Fibroblast of peridontal ligament (primary cell): ENCODE results near the gene PPP1R14B.

Experiments used
- DNase-seq: peaks from one replicate; pipeline ENCODE4 v3.0.0-alpha.2; 2010; ENCODE audit errors: extremely low read depth

The PPP1R14B gene

DNA sequence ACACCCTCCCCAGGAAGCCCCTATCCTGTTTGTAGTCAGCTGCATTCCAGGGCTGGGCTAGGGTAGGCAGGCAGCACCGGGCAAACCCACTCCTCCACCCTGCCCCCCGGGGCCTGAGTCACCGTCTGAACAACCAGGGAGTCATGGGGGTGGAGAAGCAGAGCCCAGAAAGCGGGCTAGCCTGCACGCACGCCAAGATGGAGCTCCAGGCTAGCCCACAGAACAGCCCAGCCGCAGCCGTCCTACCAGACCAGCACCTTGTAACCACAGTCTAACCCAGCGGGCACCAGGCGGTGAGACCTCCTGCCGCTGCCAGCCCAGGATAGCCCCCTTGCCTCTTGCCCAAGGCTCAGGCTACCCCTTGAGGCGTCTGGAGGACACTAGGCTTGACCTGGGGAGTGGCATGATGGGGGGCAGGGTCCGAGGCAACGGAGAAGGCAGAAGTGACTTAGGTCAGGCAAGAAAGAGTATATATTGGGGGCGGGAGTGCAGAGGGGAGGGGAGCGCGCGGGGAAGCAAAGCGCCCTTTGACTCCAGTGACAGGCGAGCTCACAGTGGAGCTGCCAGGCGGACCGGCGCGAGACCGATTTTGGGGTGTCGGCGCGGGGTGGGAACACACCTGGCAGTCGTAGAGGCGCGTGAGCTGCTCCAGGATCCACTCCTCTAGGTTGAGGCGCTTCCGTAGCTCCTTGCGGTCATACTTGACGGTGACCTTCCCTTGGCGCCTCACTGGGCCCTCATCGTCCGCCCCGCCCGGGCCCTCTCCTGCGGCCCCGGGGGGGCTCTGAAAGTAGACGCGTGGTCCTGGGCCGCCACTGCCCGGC is 734 bp downstream of the PPP1R14B start:
- DNase-seq: peak; percentile 77

DNA sequence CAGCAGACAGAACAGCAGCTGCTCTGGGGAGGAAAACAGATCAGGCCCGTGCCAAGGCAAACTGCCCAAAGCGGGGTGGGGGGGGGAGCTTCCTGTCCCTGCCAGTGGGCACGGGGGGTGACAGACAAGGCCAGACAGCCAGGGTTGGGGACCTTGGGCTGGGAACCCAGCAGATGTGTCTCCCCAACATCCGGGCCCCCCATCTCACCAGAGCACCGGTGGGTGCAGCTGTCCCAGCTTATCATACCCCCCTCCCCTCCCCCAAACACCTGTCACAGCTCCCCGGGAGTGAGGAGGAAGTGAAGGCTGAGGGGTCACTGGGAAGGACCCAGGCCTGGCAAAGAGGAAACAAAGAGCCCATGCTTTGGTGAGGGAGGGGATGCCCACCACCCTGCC is 1.3 kb downstream of the PPP1R14B start:
- no peak for DNase-seq

DNA sequence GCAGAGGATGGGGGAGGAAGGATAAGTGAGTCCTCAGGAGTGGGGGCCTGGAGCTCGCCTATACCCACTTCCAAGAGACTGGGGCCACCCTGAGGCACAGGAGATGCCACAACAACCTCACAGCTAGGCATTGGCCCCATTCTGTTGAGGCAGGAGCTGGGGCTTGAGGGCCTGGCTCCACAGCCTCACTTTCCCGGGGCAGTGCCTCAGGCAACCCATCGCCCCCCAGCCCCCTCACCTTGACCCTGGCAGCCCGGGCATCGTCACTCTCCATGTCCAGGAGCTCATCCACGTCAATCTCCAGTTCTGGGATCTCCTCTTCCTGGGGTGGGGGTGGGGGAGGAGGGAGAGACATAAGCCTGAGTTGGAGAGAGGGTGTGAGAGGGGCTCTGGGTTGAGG is 1.8 kb downstream of the PPP1R14B start:
- no peak for DNase-seq

- DNase-seq: no peak
These were observed 2.6 kb downstream of the PPP1R14B start for GRCh38 chr11:64244107-64244506.

DNA sequence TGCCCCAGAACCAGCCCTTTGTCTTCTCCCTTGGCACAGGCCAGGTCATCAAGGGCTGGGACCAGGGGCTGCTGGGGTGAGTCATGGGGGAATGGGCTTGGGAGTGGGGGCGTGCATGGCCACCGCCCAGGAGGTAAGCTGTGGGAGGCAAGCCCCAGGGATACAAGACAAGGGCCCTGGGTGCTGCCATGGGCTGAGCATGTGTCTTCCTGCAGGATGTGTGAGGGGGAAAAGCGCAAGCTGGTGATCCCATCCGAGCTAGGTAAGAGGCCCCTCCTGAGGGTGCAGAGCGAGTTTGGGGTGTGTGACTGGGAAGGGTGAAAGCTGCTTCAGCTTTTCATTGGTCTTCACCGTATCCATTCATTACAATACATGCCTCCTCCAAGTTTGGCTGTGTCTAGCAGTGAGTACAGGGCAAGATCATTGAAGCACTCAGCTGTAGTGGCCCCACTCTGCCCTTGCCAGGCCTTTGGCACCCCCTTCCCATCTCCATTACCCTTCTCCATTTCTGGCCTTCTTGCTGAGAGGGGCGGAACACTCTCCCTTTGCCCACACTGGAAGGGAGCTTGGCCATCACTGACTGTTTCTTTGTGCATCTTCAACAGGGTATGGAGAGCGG is 3.4 kb downstream of the PPP1R14B start:
- DNase-seq: no peak

- no peak for DNase-seq
These were observed 5.0 kb downstream of the PPP1R14B start for GRCh38 chr11:64241491-64242374.

- DNase-seq: peak; percentile 98
These were observed 5.6 kb downstream of the PPP1R14B start for GRCh38 chr11:64241241-64241490.

DNA sequence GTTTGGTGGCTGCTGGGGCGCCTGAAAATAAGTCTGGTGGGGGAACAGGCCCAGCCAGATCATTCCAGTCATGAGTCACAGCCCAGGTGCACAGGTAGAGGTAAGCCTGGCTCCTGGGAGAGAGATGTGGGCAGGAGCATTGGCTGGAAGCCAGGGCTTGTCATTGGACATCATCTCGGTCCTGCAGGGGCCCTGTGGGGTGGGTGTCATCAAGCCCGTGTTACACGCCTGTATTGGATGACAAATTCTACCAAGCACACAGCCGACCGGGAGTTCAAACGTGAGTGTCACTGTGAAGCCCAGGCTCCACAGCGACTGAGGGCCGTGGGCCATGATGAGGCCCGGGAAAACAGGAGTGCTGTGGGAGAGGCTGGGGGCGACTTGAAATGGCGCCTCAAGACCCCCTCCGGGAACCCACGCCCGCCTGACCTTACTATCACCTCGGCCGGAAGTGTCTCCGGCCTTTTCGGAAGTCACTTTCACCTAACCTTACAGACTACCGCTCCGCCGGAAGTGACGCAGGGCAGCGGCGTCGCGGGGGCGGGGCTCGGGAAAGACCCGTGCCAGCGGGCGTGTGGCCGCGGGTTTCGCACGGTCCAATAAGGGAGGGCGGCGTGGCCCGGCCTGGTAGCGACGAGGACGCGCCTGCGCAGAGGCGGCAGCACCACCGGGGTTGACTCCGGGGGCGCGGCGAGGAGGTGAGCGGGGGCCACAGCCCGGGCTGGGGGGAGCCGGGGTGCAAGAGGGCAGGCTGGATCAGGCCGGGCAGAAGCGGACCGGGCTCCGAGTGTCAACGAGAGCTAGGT is 6.1 kb downstream of the PPP1R14B start, which contains the start of gene FKBP2:
Gene FKBP2, plus strand, starts transcription at position 661 of the 806 bp plus-strand sequence. CDS start 1,293 bp downstream, outside the sequence.
- DNase-seq: peak; percentile 94

GRCh38 chr11:64239662-64240434 is 6.9 kb downstream of the PPP1R14B start:
- DNase-seq: no peak

DNA sequence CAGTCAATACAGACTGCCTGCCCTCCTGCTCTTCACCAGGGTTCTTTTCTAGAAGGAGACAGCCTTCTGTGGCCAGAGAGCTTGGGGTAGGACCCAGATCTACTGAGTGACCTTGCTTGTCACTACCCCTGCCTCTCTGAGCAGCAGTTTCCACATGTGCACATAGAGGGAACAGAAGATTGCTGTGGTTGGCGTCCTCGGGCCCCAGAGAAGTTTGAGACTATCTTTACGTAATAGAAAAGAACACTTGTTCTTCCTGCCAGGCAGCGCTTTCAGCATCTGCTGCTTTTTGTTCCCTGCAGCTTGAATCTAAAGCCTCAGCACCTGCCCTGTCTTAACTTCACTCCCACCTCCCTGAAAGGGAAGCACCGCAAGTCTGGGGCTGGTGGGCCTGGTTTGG is 7.7 kb downstream of the PPP1R14B start:
- no peak for DNase-seq

DNA sequence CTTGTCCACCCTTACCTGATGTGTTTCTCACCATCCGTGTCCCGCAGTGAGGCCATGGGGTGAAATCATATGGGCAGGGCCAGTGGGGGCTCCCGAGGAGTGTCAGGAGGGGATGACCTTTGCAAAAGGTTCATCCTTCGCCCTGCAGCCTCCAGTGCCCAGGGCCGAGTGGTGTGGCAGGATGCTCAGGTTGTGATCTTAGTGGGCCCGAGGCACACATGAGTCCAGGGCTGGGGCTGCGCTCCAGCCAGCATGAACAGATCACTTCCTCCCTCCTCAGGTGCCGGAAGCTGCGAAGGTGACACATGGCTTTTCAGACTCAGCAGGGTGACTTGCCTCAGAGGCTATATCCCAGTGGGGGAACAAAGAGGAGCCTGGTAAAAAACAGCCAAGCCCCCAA is 8.7 kb downstream of the PPP1R14B start:
- no peak for DNase-seq

GRCh38 chr11:64237484-64237951 is 9.2 kb downstream of the PPP1R14B start:
- DNase-seq: no peak

DNA sequence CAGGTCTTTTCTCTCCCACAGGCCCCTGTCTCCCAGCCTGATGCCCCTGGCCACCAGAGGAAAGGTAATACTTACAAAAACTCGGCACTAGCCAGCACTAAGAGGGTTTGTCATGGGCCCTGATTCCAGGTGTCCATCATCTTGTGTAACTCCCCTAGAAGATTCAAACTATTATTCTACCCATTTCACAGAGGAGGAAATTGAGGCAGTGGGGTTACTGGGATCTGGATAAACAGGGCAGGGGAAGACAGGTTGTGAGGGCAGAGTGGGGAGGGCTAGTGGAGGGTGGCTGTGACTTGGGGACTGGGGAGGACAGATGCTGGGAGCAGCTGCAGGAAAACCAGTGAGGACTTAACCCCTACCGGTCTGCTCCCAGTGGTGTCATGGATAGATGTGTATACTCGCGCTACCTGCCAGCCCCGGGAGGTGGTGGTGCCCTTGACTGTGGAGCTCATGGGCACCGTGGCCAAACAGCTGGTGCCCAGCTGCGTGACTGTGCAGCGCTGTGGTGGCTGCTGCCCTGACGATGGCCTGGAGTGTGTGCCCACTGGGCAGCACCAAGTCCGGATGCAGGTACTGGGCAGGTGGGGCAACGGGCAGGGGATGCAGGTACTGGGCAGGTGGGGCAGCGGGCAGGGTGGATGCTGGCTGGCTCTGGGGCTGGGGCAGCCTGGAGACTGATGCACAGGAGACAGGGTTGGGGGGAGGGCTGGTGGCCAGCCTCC is 11.1 kb downstream of the PPP1R14B start:
- DNase-seq: no peak

GRCh38 chr11:64234647-64235379 is 11.9 kb downstream of the PPP1R14B start:
- DNase-seq: no peak

- no peak for DNase-seq
These were observed 12.7 kb downstream of the PPP1R14B start, which contains the start of gene VEGFB for GRCh38 chr11:64233913-64234586. Gene VEGFB, plus strand, starts transcription at chr11:64234584. Its CDS starts 250 bp downstream, at chr11:64234834.

DNA sequence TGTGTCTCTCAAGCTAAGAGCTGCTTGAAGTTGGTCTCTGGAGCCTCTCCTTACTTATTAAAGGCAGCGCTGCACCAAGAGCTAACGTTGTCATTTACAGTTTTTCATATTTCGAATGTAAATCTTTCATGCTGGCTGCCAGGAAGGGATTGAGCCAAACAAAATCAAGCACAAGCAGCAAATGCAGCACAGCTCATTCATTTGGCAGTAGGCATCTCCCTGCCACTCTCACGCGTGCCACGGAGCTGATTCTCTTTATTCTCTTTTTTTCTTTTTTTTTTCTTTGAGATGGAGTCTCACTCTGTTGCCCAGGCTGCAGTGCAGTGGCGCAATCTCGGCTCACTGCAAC is 13.8 kb downstream of the PPP1R14B start:
- DNase-seq: no peak

- DNase-seq: no peak
These were observed 14.4 kb downstream of the PPP1R14B start for GRCh38 chr11:64232182-64232966.

DNA sequence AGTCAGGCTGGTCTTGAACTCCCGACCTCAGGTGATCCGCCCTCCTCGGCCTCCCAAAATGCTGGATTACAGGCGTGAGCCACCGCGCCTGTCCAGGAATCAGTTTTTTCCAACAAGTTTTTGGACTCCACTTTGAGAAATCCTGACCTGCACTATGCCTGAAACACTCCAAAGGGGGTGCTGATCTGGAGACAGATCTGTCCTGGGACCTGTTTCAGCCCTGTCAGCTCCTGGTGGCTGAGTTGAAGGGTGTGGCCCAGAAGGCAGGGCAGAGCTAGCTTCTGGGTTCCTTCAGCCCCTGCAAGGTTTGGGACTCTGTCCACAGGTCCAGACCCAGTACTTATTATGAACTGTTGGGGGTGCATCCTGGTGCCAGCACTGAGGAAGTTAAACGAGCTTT is 15.2 kb downstream of the PPP1R14B start:
- DNase-seq: no peak
